ENCODE data around the gene AMBRA1. TPM values are rescaled to one million over a fixed set of nuclear protein-coding genes. Genes with fewer than 3 reads are reported as not detected.
"Not testable (repeated sequence)": the region's sequence is repeated elsewhere in the genome, so short reads cannot be mapped to it uniquely, and the experiment has no call there.

AMBRA1 gene
- polyA plus RNA-seq, 1 donor from 2014 or later, result 34.5 TPM

GRCh38 chr11:46588131-46588530 lies 5.7 kb downstream of the AMBRA1 start:
- Histone ChIP-seq H3K27me3 (ENCODE audit: insufficient read depth, low read depth, low read length) (no peaks in the 10 kb centered on the region), H3K9ac (ENCODE audit: low read length) (no peak overlapping the region), H3K9me3 (ENCODE audit: low read length) (no peaks in the 10 kb centered on the region), H3K36me3 (ENCODE audit: insufficient read depth, low read length) (no peaks in the 10 kb centered on the region), H3K79me2 (replicated peaks; ENCODE audit: insufficient read depth, low read length) (peaks cover 65% of the 10 kb centered on the region), H3K9me2 (ENCODE audit: insufficient read depth, low read length) (no peaks in the 10 kb centered on the region), H4K20me1 (ENCODE audit: insufficient read depth) (no peaks in the 10 kb centered on the region), H3K4me2 (ENCODE audit: low read length) (no peak overlapping the region), H3K4me3 (ENCODE audit: low read length) (no peak overlapping the region), H2AFZ (ENCODE audit: low read depth, low read length) (no peak overlapping the region), H3F3A (ENCODE audit: insufficient read depth, low read length, poor library complexity, severe bottlenecking) (no peaks in the 10 kb centered on the region), H3K27ac (ENCODE audit: low read length) (no peak overlapping the region)
- no peak for TF ChIP-seq CTCF (IDR thresholded peaks at IDR 0.05; ENCODE audit: poor library complexity, severe bottlenecking)
- no peak for TF ChIP-seq REST (IDR thresholded peaks at IDR 0.05; ENCODE audit: borderline replicate concordance)
- TF ChIP-seq EZH2 (IDR thresholded peaks at IDR 0.05; ENCODE audit: borderline replicate concordance, insufficient read depth, low read length, poor library complexity, severe bottlenecking), result no peak
- no peak for TF ChIP-seq SMC3 (conservative IDR thresholded peaks at IDR 0.05; ENCODE audit: poor library complexity)
- TF ChIP-seq EP300 (conservative IDR thresholded peaks at IDR 0.05; ENCODE audit: poor library complexity, severe bottlenecking), result no peak
- no peak for TF ChIP-seq POLR2AphosphoS5 (IDR thresholded peaks at IDR 0.05)
- TF ChIP-seq MXI1 (conservative IDR thresholded peaks at IDR 0.05; ENCODE audit: poor library complexity, severe bottlenecking), result no peak
- TF ChIP-seq RAD21 (conservative IDR thresholded peaks at IDR 0.05), result no peak
- no peak for TF ChIP-seq TAF1 (IDR thresholded peaks at IDR 0.05; ENCODE audit: low read depth)

GRCh38 chr11:46583513-46583912 lies 10.3 kb downstream of the AMBRA1 start:
- not testable (repeated sequence) for H4K20me1 ChIP-seq (ENCODE audit: insufficient read depth); H3K4me2 ChIP-seq (ENCODE audit: low read length); H3F3A ChIP-seq (ENCODE audit: insufficient read depth, low read length, poor library complexity, severe bottlenecking); H3K36me3 ChIP-seq (ENCODE audit: insufficient read depth, low read length); H3K9me3 ChIP-seq (ENCODE audit: low read length); H2AFZ ChIP-seq (ENCODE audit: low read depth, low read length); H3K4me3 ChIP-seq (ENCODE audit: low read length); H3K27me3 ChIP-seq (ENCODE audit: insufficient read depth, low read depth, low read length); H3K27ac ChIP-seq (ENCODE audit: low read length); H3K9ac ChIP-seq (ENCODE audit: low read length); H3K9me2 ChIP-seq (ENCODE audit: insufficient read depth, low read length)
- peaks cover 42% of the 10 kb centered on the region for H3K79me2 ChIP-seq (replicated peaks; ENCODE audit: insufficient read depth, low read length)

DNA sequence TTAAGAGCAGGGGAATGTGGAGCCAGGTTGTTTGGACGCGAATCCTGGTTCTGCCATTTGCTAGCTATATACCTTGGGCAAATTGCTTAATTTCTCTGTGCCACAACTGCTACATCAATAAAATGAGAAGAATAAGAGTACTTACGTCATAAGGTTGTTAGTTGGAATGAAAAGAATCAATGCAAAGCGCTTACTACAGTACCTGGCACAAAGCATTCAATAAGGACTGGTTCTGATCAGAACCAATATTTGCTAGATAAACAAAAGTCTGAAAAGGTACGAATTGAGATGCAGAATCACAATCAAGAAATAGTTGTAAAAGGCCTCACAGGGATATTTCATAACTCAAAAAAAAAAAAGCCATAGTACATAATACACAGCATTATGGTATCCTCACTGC lies 11.2 kb downstream of the AMBRA1 start:
- Histone ChIP-seq H3K36me3 (ENCODE audit: insufficient read depth, low read length) (no peaks in the 10 kb centered on the region), H3K4me2 (ENCODE audit: low read length) (no peak overlapping the region), H3K9ac (ENCODE audit: low read length) (no peak overlapping the region), H4K20me1 (ENCODE audit: insufficient read depth) (no peaks in the 10 kb centered on the region), H3K27ac (ENCODE audit: low read length) (no peak overlapping the region), H3K4me3 (ENCODE audit: low read length) (no peak overlapping the region), H3K9me3 (ENCODE audit: low read length) (no peaks in the 10 kb centered on the region), H3K27me3 (ENCODE audit: insufficient read depth, low read depth, low read length) (no peaks in the 10 kb centered on the region), H3K79me2 (replicated peaks; ENCODE audit: insufficient read depth, low read length) (peaks cover 39% of the 10 kb centered on the region), H3F3A (ENCODE audit: insufficient read depth, low read length, poor library complexity, severe bottlenecking) (no peaks in the 10 kb centered on the region), H3K9me2 (ENCODE audit: insufficient read depth, low read length) (no peaks in the 10 kb centered on the region), H2AFZ (ENCODE audit: low read depth, low read length) (no peak overlapping the region)
- TF ChIP-seq SMC3 (conservative IDR thresholded peaks at IDR 0.05; ENCODE audit: poor library complexity), result no peak
- no peak for TF ChIP-seq POLR2AphosphoS5 (IDR thresholded peaks at IDR 0.05)

Measured in neural cell (in vitro differentiated cells).